ENCODE data around the gene SOX5.

SOX5 gene

GRCh38 chr12:23952071-23952470 lies 2.6 kb upstream of the SOX5 start:
- DNase-seq (ENCODE audit: low read depth in 2 of 2) = no peak
- no peak for TF ChIP-seq CTCF (IDR thresholded peaks at IDR 0.05; ENCODE audit: low read depth, low read length)
- H3K4me3 ChIP-seq (replicated peaks in 1 of 2; ENCODE audit: low read depth in 2 of 2, low read length in 2 of 2) = no peak overlapping the region

- DNase-seq (ENCODE audit: low read depth in 2 of 2) = peak; percentile 16 to 20
- no peak for TF ChIP-seq CTCF (IDR thresholded peaks at IDR 0.05; ENCODE audit: low read depth, low read length)
- peak overlapping the region; percentile 25 to 51 for H3K4me3 ChIP-seq (replicated peaks in 1 of 2; ENCODE audit: low read depth in 2 of 2, low read length in 2 of 2)
These were observed 1.4 kb upstream of the SOX5 start for GRCh38 chr12:23950775-23951451.

GRCh38 chr12:23950210-23950774 lies 822 bp upstream of the SOX5 start:
- H3K4me3 ChIP-seq (replicated peaks in 1 of 2; ENCODE audit: low read depth in 2 of 2, low read length in 2 of 2) = peak overlapping the region; percentile 25 to 51
- peak; percentile 11 for TF ChIP-seq CTCF (IDR thresholded peaks at IDR 0.05; ENCODE audit: low read depth, low read length)
- peak; percentile 32 to 33 for DNase-seq (ENCODE audit: low read depth in 2 of 2)

- H3K4me3 ChIP-seq (replicated peaks in 1 of 2; ENCODE audit: low read depth in 2 of 2, low read length in 2 of 2) = no peak overlapping the region
These were observed 1.2 kb downstream of the SOX5 start for GRCh38 chr12:23948291-23948690.

GRCh38 chr12:23947395-23947794 lies 2.1 kb downstream of the SOX5 start:
- DNase-seq (ENCODE audit: low read depth in 2 of 2) = no peak
- TF ChIP-seq CTCF (IDR thresholded peaks at IDR 0.05; ENCODE audit: low read depth, low read length) = no peak
- H3K4me3 ChIP-seq (replicated peaks in 1 of 2; ENCODE audit: low read depth in 2 of 2, low read length in 2 of 2) = no peak overlapping the region

More at GRCh38 chr12:23948291-23948690, 1.2 kb downstream of the SOX5 start:
- TF ChIP-seq CTCF (IDR thresholded peaks at IDR 0.05; ENCODE audit: low read depth, low read length) = no peak
- no peak for DNase-seq (ENCODE audit: low read depth in 2 of 2)

GRCh38 chr12:23945249-23945648 lies 4.2 kb downstream of the SOX5 start:
- TF ChIP-seq CTCF (IDR thresholded peaks at IDR 0.05; ENCODE audit: low read depth, low read length) = no peak
- no peak overlapping the region for H3K4me3 ChIP-seq (replicated peaks in 1 of 2; ENCODE audit: low read depth in 2 of 2, low read length in 2 of 2)
- DNase-seq (ENCODE audit: low read depth in 2 of 2) = no peak
